HG02571 (cell line): ENCODE measurements around the gene TXNDC2.

Experiments
- ATAC-seq: cut with Tn5 transposase; IDR thresholded peaks from one replicate; pipeline ENCODE4 v1.9.1; 2021; ENCODE audit warnings: mild to moderate bottlenecking, moderate library complexity; ENCODE audit not compliant: unreplicated experiment

Gene TXNDC2

GRCh38 chr18:9930299-9930884 lies 44.6 kb downstream of the TXNDC2 start:
- no peak for ATAC-seq

DNA sequence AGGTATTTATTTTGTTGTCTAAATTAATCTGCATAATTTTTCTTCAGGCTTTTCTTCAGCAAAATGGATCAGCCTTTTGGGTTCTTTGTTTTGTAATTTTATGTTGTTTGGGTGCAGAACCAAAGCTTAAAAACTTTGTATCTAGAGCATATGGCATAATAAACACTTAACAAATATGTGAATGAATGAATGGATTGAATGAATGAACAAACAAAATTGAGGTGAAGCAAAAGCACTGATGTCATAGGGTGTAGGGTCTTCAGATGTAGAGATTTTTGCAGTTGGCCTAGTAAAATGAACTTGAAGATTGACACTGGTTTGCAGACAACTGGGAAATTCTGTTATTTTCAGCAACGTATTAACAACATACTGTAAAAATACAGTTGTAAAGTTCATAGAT lies 45.4 kb downstream of the TXNDC2 start:
- ATAC-seq, result no peak

DNA sequence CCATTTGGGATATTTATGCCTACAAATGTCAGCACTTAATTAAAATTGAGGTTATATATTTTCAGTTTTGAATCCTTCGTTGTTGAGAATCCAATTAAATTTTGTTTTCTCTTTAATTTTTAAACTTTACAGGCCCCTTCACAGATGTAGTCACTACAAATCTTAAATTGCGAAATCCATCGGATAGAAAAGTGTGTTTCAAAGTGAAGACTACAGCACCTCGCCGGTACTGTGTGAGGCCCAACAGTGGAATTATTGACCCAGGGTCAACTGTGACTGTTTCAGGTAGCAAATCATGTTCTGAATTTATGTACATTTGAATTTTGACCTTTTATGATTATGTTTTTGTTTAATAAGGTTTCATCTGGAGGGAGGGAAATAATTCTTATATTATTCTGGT lies 45.9 kb downstream of the TXNDC2 start:
- ATAC-seq, result no peak

DNA sequence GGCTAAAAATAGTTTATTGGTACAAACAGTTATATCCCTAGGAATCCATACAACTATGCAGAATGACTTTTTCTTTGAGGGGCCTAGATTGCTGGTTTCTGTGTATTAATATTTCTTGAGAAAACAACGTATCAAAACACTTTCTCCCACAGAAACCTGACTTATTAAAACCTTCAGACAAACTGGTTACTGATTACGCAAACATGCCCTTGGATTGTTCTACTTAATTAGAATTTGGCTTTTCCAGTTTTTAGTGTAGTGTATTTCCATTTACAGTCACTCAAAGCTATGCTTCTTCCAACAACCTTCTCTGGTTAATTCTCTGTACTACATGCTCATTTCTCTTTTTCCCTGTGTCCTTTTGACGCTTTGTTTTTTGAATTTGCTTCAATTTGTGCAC lies 48.1 kb downstream of the TXNDC2 start:
- no peak for ATAC-seq

GRCh38 chr18:9934274-9934673 lies 48.5 kb downstream of the TXNDC2 start:
- ATAC-seq, result no peak
